Endothelial cell of umbilical vein (primary cell): ENCODE data around the gene TRIM14. TPM values are rescaled to one million over a fixed set of nuclear protein-coding genes. Genes with fewer than 3 reads are reported as not detected.

ENCODE experiments used
- BruUV-seq: library from RNA; stranded (reverse); fragments of 400-500 nt; replicated peaks from 2 replicates; lab custom pipeline; 2021; lab: Mats Ljungman, UMichigan
- CTCF ChIA-PET: fragments of 300-600, 350-600 bp; sonication (Branson Sonifier 250); formaldehyde crosslinking; loops from one replicate; lab custom pipeline; 2021; ENCODE audit warnings: antibody characterized with exemption, inconsistent platforms; lab: Charles Lee
- POLR2A ChIA-PET: fragments of 300-600, 350-600 bp; sonication (Branson Sonifier 250); formaldehyde crosslinking; loops from one replicate; lab custom pipeline; 2021; ENCODE audit warnings: antibody characterized with exemption, inconsistent platforms; lab: Charles Lee
- DNase-seq: peaks from one replicate; pipeline ENCODE4 v3.0.0-alpha.2; 2011; ENCODE audit warnings: low read depth, low spot score
- FAIRE-seq: peaks from 2 replicates; lab custom pipeline; 2011; peaks lifted over from hg19 to GRCh38; lab: Jason Lieb, UNC
- H2AFZ ChIP-seq: 2 replicates; pipeline ENCODE4 v1.6.0; 2012; ENCODE audit warnings: low read depth, low read length, control low read depth, inconsistent platforms
- H3K27ac ChIP-seq: 2 replicates; pipeline ENCODE4 v1.5.1; 2011; ENCODE audit warnings: low read depth, mild to moderate bottlenecking, control low read depth, low read length, moderate library complexity; ENCODE audit not compliant: insufficient read depth
- H3K27me3 ChIP-seq, 2 experiments: 2 replicates each; pipeline versions ENCODE4 v1.6.0 to v1.6.1; 2011; ENCODE audit warnings: low read length in 2 of 2, mixed read lengths in 1 of 2; ENCODE audit not compliant: control insufficient read depth in 2 of 2, insufficient read depth in 2 of 2
- H3K36me3 ChIP-seq, 2 experiments: 2 replicates in 1 of 2; 3 replicates in 1 of 2; pipeline ENCODE4 v1.5.1; 2011; ENCODE audit warnings: low read length in 2 of 2, mild to moderate bottlenecking in 1 of 2, moderate library complexity in 1 of 2; ENCODE audit not compliant: control insufficient read depth in 2 of 2, insufficient read depth in 2 of 2; ENCODE audit errors: extremely low read depth in 1 of 2
- H3K4me1 ChIP-seq: 3 replicates; pipeline ENCODE4 v1.5.1; 2011; ENCODE audit warnings: mild to moderate bottlenecking, low read length; ENCODE audit not compliant: control insufficient read depth, insufficient read depth; ENCODE audit errors: extremely low read depth
- H3K4me2 ChIP-seq: 2 replicates; pipeline ENCODE4 v1.6.1; 2011; ENCODE audit warnings: low read length, control low read depth, mixed read lengths; ENCODE audit not compliant: insufficient read depth
- H3K4me3 ChIP-seq, 3 experiments: fragments of 200-600 bp in 1 of 3; sonication (generic), shearing (Covaris generic) in 1 of 3; replicated peaks in 1 of 3; 2 replicates each; pipeline ENCODE4 v1.5.1; 2011 to 2016; ENCODE audit warnings: control low read depth in 3 of 3, low read length in 3 of 3, mild to moderate bottlenecking in 2 of 3, inconsistent platforms in 1 of 3, low read depth in 1 of 3, moderate library complexity in 1 of 3; ENCODE audit not compliant: insufficient read depth in 1 of 3
- H3K79me2 ChIP-seq: 2 replicates; pipeline ENCODE4 v1.6.0; 2012; ENCODE audit warnings: low read length, inconsistent platforms; ENCODE audit not compliant: control insufficient read depth, insufficient read depth
- H3K9ac ChIP-seq: replicated peaks from 2 replicates; pipeline ENCODE3; 2011; ENCODE audit warnings: low read length, control low read depth; ENCODE audit not compliant: insufficient read depth; ENCODE audit errors: extremely low read depth
- H3K9me1 ChIP-seq: replicated peaks from 3 replicates; pipeline ENCODE4 v1.6.0; 2011; ENCODE audit warnings: mild to moderate bottlenecking, low read length; ENCODE audit not compliant: control insufficient read depth, insufficient read depth; ENCODE audit errors: extremely low read depth
- H3K9me3 ChIP-seq: replicated peaks from 2 replicates; pipeline ENCODE4 v1.5.1; 2012; ENCODE audit warnings: low read length, inconsistent platforms; ENCODE audit not compliant: control insufficient read depth, insufficient read depth
- H4K20me1 ChIP-seq: replicated peaks from 2 replicates; pipeline ENCODE3; 2011; ENCODE audit warnings: mild to moderate bottlenecking, low read length; ENCODE audit not compliant: control insufficient read depth, insufficient read depth; ENCODE audit errors: extremely low read depth
- EZH2 ChIP-seq: IDR thresholded peaks from 2 replicates; pipeline ENCODE4 v1.6.1; 2012; ENCODE audit warnings: borderline replicate concordance, low read depth, mild to moderate bottlenecking, moderate library complexity, low read length, inconsistent platforms; ENCODE audit not compliant: severe bottlenecking
- FOS ChIP-seq: IDR thresholded peaks from 2 replicates; pipeline ENCODE4 v1.6.1; 2011; ENCODE audit warnings: mild to moderate bottlenecking, low read length, moderate library complexity, borderline replicate concordance; ENCODE audit not compliant: insufficient read depth
- GATA2 ChIP-seq: IDR thresholded peaks from 2 replicates; pipeline ENCODE4 v1.7.0; 2011; ENCODE audit warnings: low read depth, mild to moderate bottlenecking, moderate library complexity, mixed read lengths, low read length; ENCODE audit not compliant: insufficient read length, insufficient read depth
- JUN ChIP-seq: IDR thresholded peaks from 2 replicates; pipeline ENCODE4 v1.6.1; 2011; ENCODE audit warnings: borderline replicate concordance, low read depth; ENCODE audit not compliant: insufficient read length, insufficient read depth
- MYC ChIP-seq: IDR thresholded peaks from one replicate; pipeline ENCODE4 v1.6.1; 2011; ENCODE audit warnings: mild to moderate bottlenecking, low read depth, low read length
- POLR2A ChIP-seq: IDR thresholded peaks from 2 replicates; pipeline ENCODE4 v1.6.1; 2012; ENCODE audit warnings: low read depth, mild to moderate bottlenecking, control low read depth, low read length
- POLR2AphosphoS5 ChIP-seq: IDR thresholded peaks from 2 replicates; pipeline ENCODE4 v1.6.1; 2012; ENCODE audit warnings: low read depth, mild to moderate bottlenecking, control low read depth, low read length, moderate library complexity; ENCODE audit not compliant: insufficient read depth
- dilution Hi-C: fragments of 300-500 bp; cut with MboI; formaldehyde crosslinking; loops from one replicate; pipeline ENCODE4 v1.15.0; 2019; ENCODE audit warnings: low sequenced_read_pairs; ENCODE audit not compliant: extremely low pct_ligation_motif_present
- intact Hi-C: fragments of 100-400 bp; cut with micrococcal nuclease; formaldehyde crosslinking; loops from one replicate; pipeline ENCODE4 v1.10.0; 2022
- polyA plus RNA-seq, 4 experiments: library from polyadenylated mRNA; depleted of rRNA in 3 of 4; stranded (reverse) in 3 of 4; unstranded in 1 of 4; fragments of >200 nt; gene quantifications; 2 replicates each; pipeline versions ENCODE4 v1.2.1 to v1.2.3, GENCODE V29; 2011 to 2012; ENCODE audit warnings: missing spikeins in 1 of 4
- total RNA-seq: library from RNA; stranded (reverse); gene quantifications from 2 replicates; pipeline ENCODE4 v1.2.3, GENCODE V29; 2021
- TF ChIP-seq, protein P1 (sequence below), 2 donors: IDR thresholded peaks; 1 replicate in 1 of 2; 2 replicates in 1 of 2; pipeline ENCODE4 v1.5.1; 2011; ENCODE audit warnings: low read length in 2 of 2, mild to moderate bottlenecking in 2 of 2, moderate library complexity in 2 of 2, control low read depth in 1 of 2, inconsistent platforms in 1 of 2, low read depth in 1 of 2; ENCODE audit not compliant: insufficient read depth in 1 of 2; ENCODE audit errors: extremely low read depth in 1 of 2
- TF ChIP-seq, protein P2 (sequence below): IDR thresholded peaks from 2 replicates; pipeline ENCODE4 v1.6.1; 2011; ENCODE audit not compliant: insufficient read depth, insufficient read length

Gene TRIM14
- total and polyA plus RNA-seq, 2 donors (not counting 3 experiments of a cell fraction or from before 2014, with no cell fraction given) = 4.8 to 10.7 TPM

DNA sequence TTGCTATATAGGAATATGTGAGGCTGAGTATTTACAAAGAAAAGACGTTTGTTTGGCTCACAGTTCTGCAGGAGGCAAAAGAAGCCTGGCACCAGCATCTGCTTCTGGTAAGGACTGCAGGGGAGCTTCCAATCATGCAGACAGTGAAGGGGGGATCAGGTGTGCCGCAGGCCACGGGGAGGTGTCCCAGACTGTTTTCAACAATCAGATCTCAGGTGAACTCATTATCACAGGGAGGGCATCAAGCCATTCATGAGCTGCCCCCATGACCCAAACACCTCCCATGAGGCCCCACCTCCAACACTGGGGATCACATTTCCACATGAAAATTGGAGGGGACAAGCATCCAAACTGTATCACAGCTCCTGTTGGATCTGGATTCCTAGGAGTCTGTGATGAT lies 30.4 kb upstream of the TRIM14 start:
- H3K4me1 ChIP-seq = no peaks in the 10 kb centered on the region
- ChIA-PET CTCF (interaction anchor here (0.6 to 1.2 kb wide), 3 partner anchors 15 to 48 kb away, joined by 3 read pairs; no protein-coding TSS in a partner anchor), POLR2A (no interaction called here)
- FAIRE-seq = no peak
- H3K27ac ChIP-seq = no peak overlapping the region
- H4K20me1 ChIP-seq = no peaks in the 10 kb centered on the region
- H3K9me1 ChIP-seq = no peaks in the 10 kb centered on the region
- no peak overlapping the region for H3K4me3 ChIP-seq
- BruUV-seq = no TSS peak
- intact Hi-C loops = no loop called here
- no peaks in the 10 kb centered on the region for H3K36me3 ChIP-seq
- peaks cover 0 to 2% of the 10 kb centered on the region in 2 experiments for H3K27me3 ChIP-seq
- TF ChIP-seq POLR2AphosphoS5 (no peak), FOS (no peak), EZH2 (no peak), MYC (no peak), JUN (no peak), POLR2A (no peak), GATA2 (no peak)
- TF ChIP-seq, protein P1, sequence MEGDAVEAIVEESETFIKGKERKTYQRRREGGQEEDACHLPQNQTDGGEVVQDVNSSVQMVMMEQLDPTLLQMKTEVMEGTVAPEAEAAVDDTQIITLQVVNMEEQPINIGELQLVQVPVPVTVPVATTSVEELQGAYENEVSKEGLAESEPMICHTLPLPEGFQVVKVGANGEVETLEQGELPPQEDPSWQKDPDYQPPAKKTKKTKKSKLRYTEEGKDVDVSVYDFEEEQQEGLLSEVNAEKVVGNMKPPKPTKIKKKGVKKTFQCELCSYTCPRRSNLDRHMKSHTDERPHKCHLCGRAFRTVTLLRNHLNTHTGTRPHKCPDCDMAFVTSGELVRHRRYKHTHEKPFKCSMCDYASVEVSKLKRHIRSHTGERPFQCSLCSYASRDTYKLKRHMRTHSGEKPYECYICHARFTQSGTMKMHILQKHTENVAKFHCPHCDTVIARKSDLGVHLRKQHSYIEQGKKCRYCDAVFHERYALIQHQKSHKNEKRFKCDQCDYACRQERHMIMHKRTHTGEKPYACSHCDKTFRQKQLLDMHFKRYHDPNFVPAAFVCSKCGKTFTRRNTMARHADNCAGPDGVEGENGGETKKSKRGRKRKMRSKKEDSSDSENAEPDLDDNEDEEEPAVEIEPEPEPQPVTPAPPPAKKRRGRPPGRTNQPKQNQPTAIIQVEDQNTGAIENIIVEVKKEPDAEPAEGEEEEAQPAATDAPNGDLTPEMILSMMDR (IDR thresholded peaks at IDR 0.05; ENCODE audit: extremely low read depth in 1 of 2, insufficient read depth in 1 of 2, low read depth in 1 of 2, low read length in 2 of 2) = no peak
- TF ChIP-seq, protein P2, sequence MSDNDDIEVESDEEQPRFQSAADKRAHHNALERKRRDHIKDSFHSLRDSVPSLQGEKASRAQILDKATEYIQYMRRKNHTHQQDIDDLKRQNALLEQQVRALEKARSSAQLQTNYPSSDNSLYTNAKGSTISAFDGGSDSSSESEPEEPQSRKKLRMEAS = no peak
- no peaks in the 10 kb centered on the region for H3K79me2 ChIP-seq
- no peak overlapping the region for H3K4me2 ChIP-seq
- no peak overlapping the region for H3K9ac ChIP-seq
- no peak for DNase-seq
- dilution Hi-C loops = no loop called here
- H2AFZ ChIP-seq = no peak overlapping the region
- no peaks in the 10 kb centered on the region for H3K9me3 ChIP-seq
